MCF 10A (cell line): ENCODE data around the gene SLC35D1. TPM values are rescaled to one million over a fixed set of nuclear protein-coding genes. Genes with fewer than 3 reads are reported as not detected.

Experiments used
- BruUV-seq: library from RNA; stranded (reverse); fragments of 400-500 nt; replicated peaks from 2 replicates; lab custom pipeline; 2021; lab: Mats Ljungman, UMichigan
- CTCF ChIA-PET: fragments of 300-600 bp; sonication (Branson Sonifier 250); formaldehyde crosslinking; extraction: SDS; loops from one replicate; lab custom pipeline; 2021; ENCODE audit warnings: antibody characterized with exemption, inconsistent platforms; lab: Yijun Ruan, JAX
- POLR2A ChIA-PET: fragments of 300-600, 350-650 bp; sonication (Branson Sonifier 250); formaldehyde crosslinking; extraction: SDS; loops from one replicate; lab custom pipeline; 2020; ENCODE audit warnings: antibody characterized with exemption, inconsistent platforms; lab: Yijun Ruan, JAX
- DNase-seq: peaks from one replicate; pipeline ENCODE4 v3.0.0-alpha.2; 2018; ENCODE audit not compliant: unreplicated experiment
- H3K27ac Mint-ChIP-seq: one replicate; pipeline ENCODE4 v1.8.0; 2022; ENCODE audit warnings: mild to moderate bottlenecking, low read depth, mixed read lengths; ENCODE audit not compliant: unreplicated experiment
- H3K27me3 Mint-ChIP-seq: one replicate; pipeline ENCODE4 v1.8.0; 2022; ENCODE audit warnings: mixed read lengths; ENCODE audit not compliant: insufficient read depth, unreplicated experiment
- H3K36me3 Mint-ChIP-seq: one replicate; pipeline ENCODE4 v1.8.0; 2022; ENCODE audit warnings: mild to moderate bottlenecking, moderate library complexity, mixed read lengths; ENCODE audit not compliant: insufficient read depth, unreplicated experiment
- H3K4me1 Mint-ChIP-seq: one replicate; pipeline ENCODE4 v1.8.0; 2022; ENCODE audit warnings: mixed read lengths; ENCODE audit not compliant: insufficient read depth, unreplicated experiment
- H3K4me3 Mint-ChIP-seq: one replicate; pipeline ENCODE4 v1.8.0; 2022; ENCODE audit warnings: mild to moderate bottlenecking, moderate library complexity, mixed read lengths; ENCODE audit not compliant: unreplicated experiment
- H3K9me3 Mint-ChIP-seq: one replicate; pipeline ENCODE4 v1.8.0; 2022; ENCODE audit warnings: mixed read lengths; ENCODE audit not compliant: unreplicated experiment
- intact Hi-C: fragments of 100-400 bp; cut with micrococcal nuclease; formaldehyde crosslinking; loops from 2 replicates; pipeline ENCODE4 v1.14.1; 2022
- total RNA-seq: library from RNA; stranded (reverse); gene quantifications from 2 replicates; pipeline ENCODE4 v1.2.3, GENCODE V29; 2022
- TF ChIP-seq, protein P1 (sequence below): fragments of 200-600 bp; IDR thresholded peaks from one replicate; pipeline ENCODE4 v1.8.0; 2022; ENCODE audit warnings: antibody characterized with exemption, mild to moderate bottlenecking; ENCODE audit not compliant: unreplicated experiment

The SLC35D1 gene
- total RNA-seq, 1 experiment from 2014 or later: 11.5 TPM

GRCh38 chr1:67001682-67002425 is 52.1 kb downstream of the SLC35D1 start:
- TF ChIP-seq, protein P1, sequence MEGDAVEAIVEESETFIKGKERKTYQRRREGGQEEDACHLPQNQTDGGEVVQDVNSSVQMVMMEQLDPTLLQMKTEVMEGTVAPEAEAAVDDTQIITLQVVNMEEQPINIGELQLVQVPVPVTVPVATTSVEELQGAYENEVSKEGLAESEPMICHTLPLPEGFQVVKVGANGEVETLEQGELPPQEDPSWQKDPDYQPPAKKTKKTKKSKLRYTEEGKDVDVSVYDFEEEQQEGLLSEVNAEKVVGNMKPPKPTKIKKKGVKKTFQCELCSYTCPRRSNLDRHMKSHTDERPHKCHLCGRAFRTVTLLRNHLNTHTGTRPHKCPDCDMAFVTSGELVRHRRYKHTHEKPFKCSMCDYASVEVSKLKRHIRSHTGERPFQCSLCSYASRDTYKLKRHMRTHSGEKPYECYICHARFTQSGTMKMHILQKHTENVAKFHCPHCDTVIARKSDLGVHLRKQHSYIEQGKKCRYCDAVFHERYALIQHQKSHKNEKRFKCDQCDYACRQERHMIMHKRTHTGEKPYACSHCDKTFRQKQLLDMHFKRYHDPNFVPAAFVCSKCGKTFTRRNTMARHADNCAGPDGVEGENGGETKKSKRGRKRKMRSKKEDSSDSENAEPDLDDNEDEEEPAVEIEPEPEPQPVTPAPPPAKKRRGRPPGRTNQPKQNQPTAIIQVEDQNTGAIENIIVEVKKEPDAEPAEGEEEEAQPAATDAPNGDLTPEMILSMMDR: no peak
- no peak for DNase-seq
- ChIA-PET CTCF (interaction anchor here (0.6 to 7.0 kb wide), 4 partner anchors 147 to 213 kb away, joined by 3 to 84 read pairs (median 10); no protein-coding TSS in a partner anchor), POLR2A (interaction anchor here (0.6 to 1.5 kb wide), 2 partner anchors 9 to 23 kb away, joined by 3 to 4 read pairs; no protein-coding TSS in a partner anchor)
- H3K36me3 Mint-ChIP-seq: peaks cover 48% of the 10 kb centered on the region
- no peaks in the 10 kb centered on the region for H3K4me1 Mint-ChIP-seq
- no TSS peak for BruUV-seq
- no peak overlapping the region for H3K27ac Mint-ChIP-seq
- no peak overlapping the region for H3K4me3 Mint-ChIP-seq
- no peaks in the 10 kb centered on the region for H3K27me3 Mint-ChIP-seq
- intact Hi-C loops: no loop called here
- H3K9me3 Mint-ChIP-seq: no peaks in the 10 kb centered on the region

GRCh38 chr1:66999640-67000400 is 54.1 kb downstream of the SLC35D1 start:
- ChIA-PET POLR2A (interaction anchor here (1.1 to 1.4 kb wide), 2 partner anchors 16 to 136 kb away, joined by 3 read pairs; no protein-coding TSS in a partner anchor), CTCF (interaction anchor here (0.6 to 7.0 kb wide), 4 partner anchors 12 to 559 kb away, joined by 3 to 84 read pairs (median 4); no protein-coding TSS in a partner anchor)
- Mint-ChIP-seq H3K36me3 (peaks cover 43% of the 10 kb centered on the region), H3K9me3 (no peaks in the 10 kb centered on the region), H3K4me1 (no peaks in the 10 kb centered on the region), H3K4me3 (no peak overlapping the region), H3K27ac (peak overlapping the region; percentile 63), H3K27me3 (no peaks in the 10 kb centered on the region)
- TF ChIP-seq, protein P1: no peak
- no TSS peak for BruUV-seq
- no peak for DNase-seq
- intact Hi-C loops: no loop called here

DNA sequence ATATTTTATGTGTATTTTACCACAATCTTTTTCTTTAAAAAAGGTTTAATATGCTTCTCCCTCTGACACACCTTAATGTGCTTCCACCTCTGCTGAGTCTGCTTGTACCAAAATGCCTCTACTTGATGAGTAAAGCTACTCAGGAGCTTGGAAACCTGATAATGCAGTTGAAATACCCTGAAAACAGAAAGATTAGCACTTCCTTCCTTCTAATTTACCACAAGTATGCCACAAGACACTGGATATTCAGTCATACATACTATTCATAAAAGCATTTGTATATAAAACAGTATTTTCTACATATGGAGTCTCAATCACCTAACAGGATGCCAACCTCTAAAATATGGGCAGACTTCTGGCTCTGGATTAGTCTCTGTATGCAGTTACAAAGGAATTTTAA is 55.0 kb downstream of the SLC35D1 start:
- Mint-ChIP-seq H3K27ac (no peak overlapping the region), H3K27me3 (no peaks in the 10 kb centered on the region), H3K4me3 (no peak overlapping the region), H3K4me1 (no peaks in the 10 kb centered on the region), H3K36me3 (peaks cover 35% of the 10 kb centered on the region), H3K9me3 (no peaks in the 10 kb centered on the region)
- TF ChIP-seq, protein P1: no peak
- intact Hi-C loops: no loop called here
- POLR2A ChIA-PET: interaction anchor here (1.4 kb wide), 1 partner anchor 137 kb away, joined by 3 read pairs; no protein-coding TSS in a partner anchor
- BruUV-seq: no TSS peak
- DNase-seq: no peak
- CTCF ChIA-PET: interaction anchor here (0.6 to 7.0 kb wide), 3 partner anchors 13 to 214 kb away, joined by 3 to 84 read pairs (median 3); no protein-coding TSS in a partner anchor
